Sigmoid colon (tissue), 7 donors: ENCODE data around the gene SIX2. TPM values are rescaled to one million over a fixed set of nuclear protein-coding genes. Genes with fewer than 3 reads are reported as not detected.

ENCODE experiments used
- DNase-seq: peaks from one replicate; pipeline ENCODE4 v3.0.0-alpha.2; 2019
- H3K27ac ChIP-seq, 4 donors: fragments of 200-600 bp; sonication (generic); one replicate each; pipeline ENCODE4 v1.5.1; 2016 to 2019; ENCODE audit warnings: mild to moderate bottlenecking in 1 of 4
- H3K27me3 ChIP-seq, 3 donors: fragments of 200-600 bp; sonication (generic); one replicate each; pipeline ENCODE4 v1.5.1; 2019; ENCODE audit warnings: mild to moderate bottlenecking in 1 of 3
- H3K36me3 ChIP-seq, 4 donors: fragments of 200-600 bp; sonication (generic); one replicate each; pipeline ENCODE4 v1.5.1; 2016 to 2019
- H3K4me1 ChIP-seq, 4 donors: fragments of 200-600 bp; sonication (generic); one replicate each; pipeline ENCODE4 v1.5.1; 2017 to 2019
- H3K4me3 ChIP-seq, 4 donors: fragments of 200-600 bp; sonication (generic); one replicate each; pipeline ENCODE4 v1.5.1; 2017 to 2019; ENCODE audit warnings: mild to moderate bottlenecking in 2 of 4, moderate library complexity in 1 of 4
- H3K9me3 ChIP-seq, 4 donors: fragments of 200-600 bp in 3 of 4; sonication (generic) in 3 of 4; one replicate each; pipeline versions ENCODE4 v1.5.1 to v1.6.1; 2013 to 2019
- EP300 ChIP-seq, 4 donors: sonication (generic); formaldehyde crosslinking; IDR thresholded peaks; one replicate each; pipeline ENCODE4 v1.6.1; 2017; ENCODE audit warnings: antibody characterized with exemption in 4 of 4
- POLR2A ChIP-seq, 2 donors: fragments of 450-650 bp; IDR thresholded peaks; one replicate each; pipeline ENCODE4 v1.6.1; 2016; ENCODE audit warnings: antibody characterized with exemption in 2 of 2, mild to moderate bottlenecking in 2 of 2, moderate library complexity in 2 of 2
- POLR2AphosphoS5 ChIP-seq, 4 donors: sonication (generic); formaldehyde crosslinking; IDR thresholded peaks; one replicate each; pipeline ENCODE4 v1.6.1; 2017; ENCODE audit warnings: antibody characterized with exemption in 4 of 4
- WGBS, 2 donors: extraction: QIAGEN DNeasy Blood & Tissue Kit; methylation state at CpG; one replicate each; pipeline ENCODE4 v1.1.7; 2013; 5-methylcytosine and 5-hydroxymethylcytosine counted together
- intact Hi-C: fragments of 100-400 bp; cut with DNase I; formaldehyde crosslinking; loops from one replicate; pipeline ENCODE4 v1.15.1; 2023
- polyA plus RNA-seq, 3 donors: library from polyadenylated mRNA; stranded (reverse); fragments of 200-250 nt; gene quantifications; one replicate each; pipeline ENCODE4 v1.2.3, GENCODE V29; 2013
- total RNA-seq, 4 donors: library from RNA; depleted of rRNA; stranded (reverse); fragments of >200 nt; gene quantifications; one replicate each; pipeline ENCODE4 v1.1.0, GENCODE V29; 2016
- TF ChIP-seq, protein P1 (sequence below), 4 experiments: fragments of 450-650 bp in 3 of 4; fragments of 200-600 bp in 1 of 4; IDR thresholded peaks; one replicate each; pipeline ENCODE4 v1.5.1; 2016 to 2019; ENCODE audit warnings: antibody characterized with exemption in 4 of 4, mild to moderate bottlenecking in 3 of 4, moderate library complexity in 2 of 4
- donor health status: healthy with polysubstance abuse.
- donor health status: Bipolar disorder and iron deficiency.
- donor health status: healthy.

Gene SIX2
- total and polyA plus RNA-seq, 7 donors: 0.03 to 1.7 TPM; not detected in 5

DNA sequence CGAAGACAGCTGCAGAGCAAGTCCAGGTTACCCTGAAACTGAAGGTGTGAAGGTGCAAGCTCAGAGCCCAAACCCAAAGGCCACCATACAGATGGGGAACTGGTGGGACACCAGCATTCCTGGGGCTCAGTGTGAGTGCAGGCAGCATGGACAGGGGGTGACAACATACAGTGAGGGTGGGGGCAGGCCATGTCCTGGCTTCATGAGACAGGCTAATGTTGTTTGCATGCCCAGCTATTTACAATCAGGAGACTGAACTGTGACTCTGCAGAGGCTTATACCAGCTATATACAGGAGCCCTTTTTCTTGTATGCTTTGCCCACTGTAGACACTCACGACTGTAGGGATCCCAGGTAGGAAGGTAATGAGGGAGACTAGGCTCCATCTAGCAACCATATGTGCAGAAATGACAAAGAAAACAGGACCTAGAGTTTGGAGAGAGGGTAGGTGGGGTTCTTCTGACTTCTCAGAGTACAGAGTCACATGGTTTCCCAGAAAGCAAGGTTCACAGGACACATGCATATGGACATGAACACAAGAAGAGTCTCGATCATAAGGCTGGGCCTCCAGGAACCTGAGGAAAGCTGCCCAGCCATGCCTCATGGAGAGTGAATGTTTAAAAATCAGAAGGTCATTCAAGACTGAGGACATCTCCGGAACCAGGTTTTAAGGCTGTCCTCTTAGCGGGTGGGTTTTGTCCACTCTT lies 41.4 kb downstream of the SIX2 start:
- Histone ChIP-seq H3K9me3 (no peaks in the 10 kb centered on the region), H3K27me3 (peaks cover 0 to 45% (median 9%) of the 10 kb centered on the region in 3 donors), H3K4me3 (no peak overlapping the region), H3K27ac (no peak overlapping the region), H3K4me1 (no peaks in the 10 kb centered on the region), H3K36me3 (no peaks in the 10 kb centered on the region)
- DNase-seq: peak; percentile 8
- TF ChIP-seq POLR2A (IDR thresholded peaks at IDR 0.05) (no peak), POLR2AphosphoS5 (IDR thresholded peaks at IDR 0.05) (no peak), EP300 (IDR thresholded peaks at IDR 0.05) (no peak)
- TF ChIP-seq, protein P1, sequence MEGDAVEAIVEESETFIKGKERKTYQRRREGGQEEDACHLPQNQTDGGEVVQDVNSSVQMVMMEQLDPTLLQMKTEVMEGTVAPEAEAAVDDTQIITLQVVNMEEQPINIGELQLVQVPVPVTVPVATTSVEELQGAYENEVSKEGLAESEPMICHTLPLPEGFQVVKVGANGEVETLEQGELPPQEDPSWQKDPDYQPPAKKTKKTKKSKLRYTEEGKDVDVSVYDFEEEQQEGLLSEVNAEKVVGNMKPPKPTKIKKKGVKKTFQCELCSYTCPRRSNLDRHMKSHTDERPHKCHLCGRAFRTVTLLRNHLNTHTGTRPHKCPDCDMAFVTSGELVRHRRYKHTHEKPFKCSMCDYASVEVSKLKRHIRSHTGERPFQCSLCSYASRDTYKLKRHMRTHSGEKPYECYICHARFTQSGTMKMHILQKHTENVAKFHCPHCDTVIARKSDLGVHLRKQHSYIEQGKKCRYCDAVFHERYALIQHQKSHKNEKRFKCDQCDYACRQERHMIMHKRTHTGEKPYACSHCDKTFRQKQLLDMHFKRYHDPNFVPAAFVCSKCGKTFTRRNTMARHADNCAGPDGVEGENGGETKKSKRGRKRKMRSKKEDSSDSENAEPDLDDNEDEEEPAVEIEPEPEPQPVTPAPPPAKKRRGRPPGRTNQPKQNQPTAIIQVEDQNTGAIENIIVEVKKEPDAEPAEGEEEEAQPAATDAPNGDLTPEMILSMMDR (IDR thresholded peaks at IDR 0.05): no peak
- intact Hi-C loops: no loop called here
- 86 to 90% methylated on average over 5 of the region's 5 CpGs for WGBS, 2 donors

DNA sequence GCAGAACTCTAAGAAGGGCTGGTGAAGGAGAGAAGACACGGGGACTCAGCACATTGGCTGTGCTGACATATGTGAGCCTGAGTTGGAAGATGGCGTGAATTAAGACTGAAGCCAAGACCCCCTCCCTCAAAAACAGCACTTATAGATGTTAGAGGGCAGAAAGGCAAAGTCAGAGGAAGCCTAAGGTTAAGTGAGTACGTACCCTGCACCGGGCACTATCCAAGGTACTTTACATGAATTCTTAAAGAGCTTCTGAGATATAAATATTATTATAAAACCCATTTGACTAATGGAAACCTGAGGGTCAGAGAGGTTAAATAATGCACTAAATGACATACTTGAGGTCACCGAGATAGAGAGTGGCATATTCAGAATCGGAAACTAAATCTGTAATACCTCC lies 42.2 kb downstream of the SIX2 start:
- TF ChIP-seq EP300 (IDR thresholded peaks at IDR 0.05): no peak
- TF ChIP-seq POLR2A (IDR thresholded peaks at IDR 0.05): no peak
- TF ChIP-seq, protein P1 (IDR thresholded peaks at IDR 0.05): no peak
- TF ChIP-seq POLR2AphosphoS5 (IDR thresholded peaks at IDR 0.05): no peak
- H3K4me1 ChIP-seq: no peaks in the 10 kb centered on the region
- no peaks in the 10 kb centered on the region for H3K36me3 ChIP-seq
- intact Hi-C loops: no loop called here
- no peak for DNase-seq
- no peak overlapping the region for H3K27ac ChIP-seq
- H3K27me3 ChIP-seq: peaks cover 0 to 41% (median 9%) of the 10 kb centered on the region in 3 donors
- no peak overlapping the region for H3K4me3 ChIP-seq
- WGBS, 2 donors: 76 to 84% methylated on average over 6 of the region's 6 CpGs
- no peaks in the 10 kb centered on the region for H3K9me3 ChIP-seq

DNA sequence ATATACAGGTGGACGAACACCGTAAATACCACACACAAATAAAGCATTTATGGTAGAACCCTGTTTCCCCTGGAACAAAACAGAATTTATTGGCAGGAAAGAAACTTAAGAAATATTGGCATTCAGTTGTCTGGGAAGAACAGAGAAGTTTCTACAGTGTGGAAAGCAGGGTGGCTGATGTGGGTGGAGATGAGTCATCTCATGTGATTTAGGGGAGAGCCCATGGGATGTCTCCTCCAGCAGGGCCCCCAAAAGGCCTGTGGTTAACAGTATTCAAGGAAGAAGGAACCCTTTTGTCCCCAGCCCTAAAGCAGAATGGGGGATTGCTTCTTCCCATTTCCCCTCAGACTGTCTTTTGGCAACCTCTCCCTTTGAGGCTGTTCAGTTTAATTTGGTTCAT lies 43.6 kb downstream of the SIX2 start:
- intact Hi-C loops: no loop called here
- TF ChIP-seq POLR2A (IDR thresholded peaks at IDR 0.05): no peak
- TF ChIP-seq, protein P1 (IDR thresholded peaks at IDR 0.05): no peak
- no peak for TF ChIP-seq POLR2AphosphoS5 (IDR thresholded peaks at IDR 0.05)
- no peak for TF ChIP-seq EP300 (IDR thresholded peaks at IDR 0.05)

DNA sequence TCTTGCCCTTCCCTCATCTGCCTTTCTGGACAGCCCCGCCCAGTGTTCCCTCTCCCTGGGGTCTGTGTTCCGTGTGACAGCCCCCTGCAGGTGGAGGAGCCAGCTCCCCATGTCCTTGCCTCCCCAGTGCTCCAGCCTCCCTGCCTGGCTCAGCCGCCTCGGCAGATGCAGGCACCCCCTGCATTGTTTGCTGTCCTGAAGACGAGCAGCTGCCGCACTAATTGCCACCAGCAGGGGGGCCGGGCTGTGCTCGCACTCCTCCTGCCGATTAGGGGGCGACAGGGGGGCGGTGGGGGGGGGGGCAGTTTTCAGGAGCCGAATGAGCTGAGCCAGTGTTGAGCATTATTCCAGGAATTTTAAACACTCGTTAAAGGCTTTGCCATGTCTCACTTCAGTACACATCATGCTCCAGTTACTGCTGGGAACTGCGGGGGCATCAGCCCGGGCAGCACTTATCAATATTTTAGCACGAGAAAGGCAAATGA lies 44.5 kb downstream of the SIX2 start:
- Histone ChIP-seq H3K4me3 (no peak overlapping the region), H3K9me3 (no peaks in the 10 kb centered on the region), H3K27me3 (peaks cover 0 to 32% (median 9%) of the 10 kb centered on the region in 3 donors), H3K4me1 (no peaks in the 10 kb centered on the region), H3K36me3 (no peaks in the 10 kb centered on the region), H3K27ac (no peak overlapping the region)
- DNase-seq: no peak
- TF ChIP-seq POLR2A (IDR thresholded peaks at IDR 0.05) (no peak), POLR2AphosphoS5 (IDR thresholded peaks at IDR 0.05) (no peak), EP300 (IDR thresholded peaks at IDR 0.05) (no peak)
- TF ChIP-seq, protein P1 (IDR thresholded peaks at IDR 0.05): no peak
- WGBS, 2 donors: 18 to 20% methylated on average over 16 of the region's 16 CpGs
- intact Hi-C loops: no loop called here

More for the DNA sequence above, 43.6 kb downstream of the SIX2 start:
- no peaks in the 10 kb centered on the region for H3K4me1 ChIP-seq
- no peak for DNase-seq
- H3K9me3 ChIP-seq: no peaks in the 10 kb centered on the region
- no peak overlapping the region for H3K27ac ChIP-seq
- no peak overlapping the region for H3K4me3 ChIP-seq
- no peaks in the 10 kb centered on the region for H3K36me3 ChIP-seq
- peaks cover 0 to 35% (median 9%) of the 10 kb centered on the region in 3 donors for H3K27me3 ChIP-seq
- WGBS, 2 donors: 74 to 85% methylated on average over 2 of the region's 2 CpGs
